ENCODE results near the gene PACSIN3.

The PACSIN3 gene

GRCh38 chr11:47130543-47130942 lies 55.7 kb downstream of the PACSIN3 start:
- no peak for TF ChIP-seq CTCF (IDR thresholded peaks at IDR 0.05; ENCODE audit: extremely low read depth, insufficient read depth, missing control alignments)
- in situ Hi-C loops (cut with MboI; ENCODE audit: low pct_unique_long_range_greater_than_20kb, low sequenced_read_pairs, unreplicated experiment) = no loop called here
- no peak for DNase-seq (ENCODE audit: low spot score)

Data from GM13977 (cell line).